Measurements from ENCODE around the gene NEUROD4.

Gene NEUROD4

DNA sequence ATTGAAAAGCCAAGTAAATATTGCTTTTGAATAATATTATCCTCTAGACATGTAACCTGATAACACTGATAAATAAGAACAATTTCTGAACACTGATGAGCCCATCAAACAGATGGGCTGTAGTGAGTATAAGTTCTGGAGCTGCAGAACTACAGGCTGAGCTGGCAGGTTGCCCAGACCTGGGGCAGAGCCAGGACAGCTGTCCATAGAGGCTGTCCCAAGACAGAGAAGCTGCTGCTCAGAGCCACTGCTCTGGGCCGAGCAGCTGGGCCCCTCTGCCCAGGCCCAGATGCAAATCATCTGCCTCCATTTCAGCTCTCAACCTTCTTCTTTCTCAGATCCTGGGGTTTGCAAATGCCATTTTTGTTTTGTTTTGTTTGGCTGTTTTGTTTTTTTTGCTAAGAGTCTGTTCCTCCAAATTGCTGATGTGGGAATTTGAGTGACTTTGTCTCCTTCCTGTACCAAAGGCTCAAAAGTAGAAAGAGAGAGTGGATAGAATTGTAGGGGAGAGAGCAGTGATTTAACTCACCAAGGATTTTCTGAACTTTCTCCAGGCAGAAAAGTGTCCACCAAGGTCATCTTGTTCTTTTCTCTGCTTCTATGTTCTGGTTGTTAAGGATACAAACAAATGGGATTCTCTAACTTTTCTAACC is 31.2 kb upstream of the NEUROD4 start:
- Mint-ChIP-seq H3K4me1 (ENCODE audit: low read depth) (peaks cover 28% of the 10 kb centered on the region), H3K9me3 (no peaks in the 10 kb centered on the region), H3K36me3 (ENCODE audit: low read depth) (no peaks in the 10 kb centered on the region), H3K27me3 (peaks cover 3% of the 10 kb centered on the region), H3K27ac (no peak overlapping the region), H3K4me3 (no peak overlapping the region)
- intact Hi-C loops (cut with micrococcal nuclease) = no loop called here

DNA sequence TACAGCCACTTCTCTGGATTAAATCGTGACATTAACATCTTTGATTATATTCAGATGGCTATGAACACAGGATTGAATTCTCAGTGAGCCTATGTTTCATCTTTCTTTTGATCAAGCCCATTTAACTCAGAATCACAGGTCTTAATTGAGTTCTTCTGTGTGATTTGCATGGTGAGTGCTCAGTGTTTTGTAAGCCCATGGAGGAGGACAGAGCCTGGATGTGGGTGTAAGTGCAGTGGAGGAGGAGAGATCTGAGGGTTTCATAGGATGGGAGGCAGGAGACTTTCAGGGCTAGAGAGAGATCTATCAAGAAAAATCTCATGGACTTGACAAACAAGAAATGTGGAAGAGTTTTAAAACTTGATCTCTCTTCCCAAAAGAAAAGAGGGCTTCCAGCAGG is 29.9 kb upstream of the NEUROD4 start:
- intact Hi-C loops (cut with micrococcal nuclease) = no loop called here
- Mint-ChIP-seq H3K9me3 (no peaks in the 10 kb centered on the region), H3K27me3 (peaks cover 4% of the 10 kb centered on the region), H3K4me3 (no peak overlapping the region), H3K27ac (no peak overlapping the region), H3K4me1 (ENCODE audit: low read depth) (peaks cover 15% of the 10 kb centered on the region), H3K36me3 (ENCODE audit: low read depth) (no peaks in the 10 kb centered on the region)

- intact Hi-C loops (cut with micrococcal nuclease) = no loop called here
- no peaks in the 10 kb centered on the region for H3K36me3 Mint-ChIP-seq (ENCODE audit: low read depth)
- H3K9me3 Mint-ChIP-seq = no peaks in the 10 kb centered on the region
- H3K4me3 Mint-ChIP-seq = no peak overlapping the region
- no peak overlapping the region for H3K27ac Mint-ChIP-seq
- peaks cover 9% of the 10 kb centered on the region for H3K27me3 Mint-ChIP-seq
- peaks cover 12% of the 10 kb centered on the region for H3K4me1 Mint-ChIP-seq (ENCODE audit: low read depth)
Observed at GRCh38 chr12:54991161-54991990, 28.4 kb upstream of the NEUROD4 start.

GRCh38 chr12:54991991-54992375 is 27.8 kb upstream of the NEUROD4 start:
- intact Hi-C loops (cut with micrococcal nuclease) = loop anchor here (2.0 kb wide), 1 partner anchor 151 kb away; no protein-coding TSS in a partner anchor
- Mint-ChIP-seq H3K27me3 (peaks cover 13% of the 10 kb centered on the region), H3K4me1 (ENCODE audit: low read depth) (peaks cover 12% of the 10 kb centered on the region), H3K27ac (no peak overlapping the region), H3K9me3 (no peaks in the 10 kb centered on the region), H3K4me3 (no peak overlapping the region), H3K36me3 (ENCODE audit: low read depth) (no peaks in the 10 kb centered on the region)

DNA sequence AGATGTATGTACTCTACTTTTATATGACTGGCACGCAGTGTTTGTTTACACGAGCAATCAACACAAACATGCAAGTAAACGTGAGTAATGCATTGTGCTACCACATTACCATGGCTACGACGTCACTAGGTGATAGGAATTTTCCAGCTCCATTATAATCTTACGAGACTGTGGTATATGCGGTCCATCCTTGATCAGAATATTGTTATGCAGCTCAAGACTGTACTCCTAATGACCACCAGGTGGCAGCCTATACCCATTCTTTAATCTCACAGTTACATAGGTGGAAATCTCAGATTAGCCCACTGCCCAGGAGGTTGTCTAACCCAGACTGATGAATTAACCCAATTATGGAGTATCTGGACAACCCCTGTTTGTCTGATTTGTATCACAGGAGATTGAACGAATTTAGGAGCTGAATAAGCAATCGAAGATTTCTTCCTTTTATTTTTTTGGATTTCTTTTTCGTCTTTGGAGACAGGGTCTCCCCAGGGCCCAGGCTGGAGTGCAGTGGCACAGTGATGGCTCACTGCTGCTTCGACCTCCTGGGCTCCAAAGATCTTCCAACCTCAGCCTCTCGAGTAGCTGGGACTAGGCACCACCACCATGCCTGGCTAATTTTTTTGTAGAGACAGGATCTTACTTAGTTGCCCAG is 26.5 kb upstream of the NEUROD4 start:
- intact Hi-C loops (cut with micrococcal nuclease) = loop anchor here (1.0 to 2.0 kb wide), 2 partner anchors 79 to 149 kb away; no protein-coding TSS in a partner anchor
- Mint-ChIP-seq H3K4me3 (no peak overlapping the region), H3K36me3 (ENCODE audit: low read depth) (no peaks in the 10 kb centered on the region), H3K9me3 (no peaks in the 10 kb centered on the region), H3K27me3 (peaks cover 17% of the 10 kb centered on the region), H3K4me1 (ENCODE audit: low read depth) (peaks cover 12% of the 10 kb centered on the region), H3K27ac (no peak overlapping the region)

DNA sequence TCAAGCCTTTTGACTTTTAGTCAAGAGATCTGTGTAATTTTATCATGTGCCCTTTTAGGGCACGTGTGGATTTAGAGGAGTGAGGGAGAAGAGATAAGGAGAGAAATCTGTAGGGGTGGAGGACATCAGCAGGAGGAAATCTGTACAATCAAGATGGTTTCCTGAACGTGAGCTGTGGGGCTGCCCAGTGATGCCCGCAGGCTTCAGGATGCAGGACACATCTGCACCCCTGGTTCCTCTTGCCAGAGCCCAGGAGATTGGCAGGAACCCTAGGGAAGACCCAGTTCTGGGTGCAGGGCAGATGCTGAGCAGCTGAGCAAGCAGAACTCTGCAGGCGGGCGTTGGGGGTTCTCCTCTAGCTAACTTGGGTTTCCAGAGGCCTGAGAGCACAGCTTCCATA is 23.6 kb upstream of the NEUROD4 start:
- Mint-ChIP-seq H3K36me3 (ENCODE audit: low read depth) (no peaks in the 10 kb centered on the region), H3K27ac (no peak overlapping the region), H3K9me3 (no peaks in the 10 kb centered on the region), H3K4me1 (ENCODE audit: low read depth) (peaks cover 9% of the 10 kb centered on the region), H3K4me3 (no peak overlapping the region), H3K27me3 (peaks cover 16% of the 10 kb centered on the region)
- intact Hi-C loops (cut with micrococcal nuclease) = no loop called here

- Mint-ChIP-seq H3K4me3 (no peak overlapping the region), H3K36me3 (ENCODE audit: low read depth) (no peaks in the 10 kb centered on the region), H3K27me3 (peaks cover 16% of the 10 kb centered on the region), H3K9me3 (no peaks in the 10 kb centered on the region), H3K27ac (no peak overlapping the region), H3K4me1 (ENCODE audit: low read depth) (peaks cover 10% of the 10 kb centered on the region)
- intact Hi-C loops (cut with micrococcal nuclease) = no loop called here
Observed at GRCh38 chr12:54997929-54998522, 21.7 kb upstream of the NEUROD4 start.

- Mint-ChIP-seq H3K4me3 (no peak overlapping the region), H3K27ac (no peak overlapping the region), H3K27me3 (peaks cover 22% of the 10 kb centered on the region), H3K9me3 (no peaks in the 10 kb centered on the region), H3K4me1 (ENCODE audit: low read depth) (peaks cover 10% of the 10 kb centered on the region), H3K36me3 (ENCODE audit: low read depth) (no peaks in the 10 kb centered on the region)
- intact Hi-C loops (cut with micrococcal nuclease) = no loop called here
Observed at GRCh38 chr12:54998958-54999510, 20.7 kb upstream of the NEUROD4 start.

DNA sequence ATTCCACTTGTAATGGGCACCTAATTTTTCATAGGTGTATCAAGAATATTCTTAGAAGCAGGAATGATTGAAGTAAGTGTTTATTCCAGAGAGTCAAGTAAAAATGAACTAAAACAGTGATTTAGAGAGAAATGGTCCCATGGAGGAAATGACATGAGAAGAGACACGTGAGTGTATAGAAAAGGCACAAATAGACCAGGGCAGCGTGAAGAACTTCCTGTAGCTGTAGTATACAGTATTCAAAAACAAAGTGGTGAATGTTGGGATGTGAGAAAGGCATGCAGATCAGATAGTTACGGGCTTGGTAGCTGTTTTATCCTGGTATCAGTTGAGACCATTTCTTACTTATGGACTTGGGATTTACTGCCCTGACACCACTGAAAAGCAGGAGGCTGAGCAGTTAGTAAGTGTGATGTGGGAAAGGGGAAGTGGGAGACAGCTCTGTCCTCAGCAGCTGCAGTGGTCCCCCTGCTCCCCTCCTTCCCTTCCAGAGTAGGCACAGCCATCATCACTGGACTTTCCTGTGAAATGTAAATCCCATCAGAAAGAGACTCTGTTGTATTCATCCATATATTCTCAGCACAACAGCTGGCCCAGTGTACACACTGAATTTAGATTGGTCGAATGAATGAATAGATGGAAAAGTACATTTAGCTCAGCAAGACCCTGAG is 18.4 kb upstream of the NEUROD4 start:
- Mint-ChIP-seq H3K9me3 (no peaks in the 10 kb centered on the region), H3K27ac (no peak overlapping the region), H3K36me3 (ENCODE audit: low read depth) (no peaks in the 10 kb centered on the region), H3K4me1 (ENCODE audit: low read depth) (peaks cover 10% of the 10 kb centered on the region), H3K27me3 (peaks cover 27% of the 10 kb centered on the region), H3K4me3 (no peak overlapping the region)
- intact Hi-C loops (cut with micrococcal nuclease) = no loop called here

DNA sequence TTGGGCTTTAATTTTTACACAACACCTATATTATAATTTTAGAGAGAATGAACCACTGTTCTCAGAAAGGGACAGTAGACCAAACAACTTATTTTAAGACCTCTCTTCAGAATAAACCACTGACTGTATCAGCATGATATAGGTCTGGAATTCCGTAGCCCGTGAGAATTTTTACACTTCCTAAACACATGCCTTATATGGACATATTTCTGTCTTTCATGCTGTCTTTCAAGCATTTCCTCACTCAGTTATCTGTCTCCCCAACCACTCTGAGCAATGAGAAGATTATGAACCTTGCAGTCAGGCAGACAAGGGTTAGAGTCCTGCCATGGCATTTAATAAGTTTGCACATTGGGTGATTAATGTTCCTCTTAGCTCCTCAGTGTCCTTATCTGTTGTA is 17.4 kb upstream of the NEUROD4 start:
- no peaks in the 10 kb centered on the region for H3K36me3 Mint-ChIP-seq (ENCODE audit: low read depth)

DNA sequence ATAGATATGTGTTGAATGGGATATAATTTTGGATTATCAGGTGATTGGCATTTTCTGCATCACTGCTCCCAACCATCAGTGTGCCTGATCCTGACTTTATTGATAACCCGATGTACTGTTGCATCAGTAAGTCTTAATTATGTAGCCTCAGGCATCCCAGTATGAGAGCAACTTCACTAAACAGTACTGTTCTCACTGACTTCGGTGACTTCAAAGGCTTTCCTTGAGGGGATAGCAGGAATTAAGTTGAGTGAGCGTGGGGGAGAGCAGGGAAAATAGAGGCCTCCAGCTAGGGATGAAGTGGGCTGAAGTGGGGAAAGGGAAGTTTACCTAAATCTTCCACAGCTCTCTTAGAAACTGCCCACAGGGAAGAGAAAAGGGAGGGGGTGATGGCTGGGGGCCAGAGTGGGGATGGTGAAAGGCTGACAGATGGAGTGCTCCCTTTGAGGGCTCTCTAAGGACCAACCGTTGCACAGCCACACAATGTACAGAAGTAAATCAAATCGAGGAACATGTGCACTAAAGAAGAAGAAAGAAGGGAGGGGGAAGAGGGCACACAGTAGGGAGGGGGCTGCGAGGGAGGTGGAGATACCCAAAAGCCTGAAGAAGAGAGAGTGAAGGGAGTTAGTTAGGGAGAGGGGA is 10.7 kb upstream of the NEUROD4 start:
- Mint-ChIP-seq H3K36me3 (ENCODE audit: low read depth) (no peaks in the 10 kb centered on the region), H3K27ac (no peak overlapping the region), H3K4me3 (no peak overlapping the region), H3K4me1 (ENCODE audit: low read depth) (peaks cover 6% of the 10 kb centered on the region), H3K9me3 (peaks cover 18% of the 10 kb centered on the region), H3K27me3 (peaks cover 37% of the 10 kb centered on the region)
- intact Hi-C loops (cut with micrococcal nuclease) = no loop called here

More for the DNA sequence above, 17.4 kb upstream of the NEUROD4 start:
- intact Hi-C loops (cut with micrococcal nuclease) = no loop called here
- Mint-ChIP-seq H3K4me3 (no peak overlapping the region), H3K27ac (no peak overlapping the region), H3K27me3 (peaks cover 23% of the 10 kb centered on the region), H3K9me3 (no peaks in the 10 kb centered on the region), H3K4me1 (ENCODE audit: low read depth) (peaks cover 10% of the 10 kb centered on the region)

DNA sequence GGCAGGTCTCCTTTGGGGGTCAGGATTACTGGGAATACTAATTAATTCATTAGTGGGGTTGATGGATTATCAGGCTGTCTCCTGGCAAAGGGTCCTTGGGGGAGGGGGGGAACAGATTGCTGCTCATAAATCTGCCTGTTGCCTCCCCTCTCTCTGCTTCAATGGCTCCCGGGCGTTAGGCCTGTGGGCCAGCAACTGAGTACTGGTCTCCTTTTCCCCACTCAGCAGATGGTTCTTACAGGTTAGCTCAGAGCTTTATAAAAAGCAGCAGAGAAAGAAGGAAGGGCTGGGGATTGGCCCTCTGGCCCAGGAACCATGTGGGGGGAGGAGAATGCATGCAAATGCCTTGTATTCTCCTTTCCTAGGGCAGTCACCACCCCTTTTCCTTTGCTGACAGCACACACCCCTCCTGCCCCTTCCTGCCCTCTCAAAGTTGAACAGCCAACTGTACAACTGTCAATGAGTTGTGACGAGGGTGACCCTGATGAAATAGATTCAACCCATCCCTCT is 2.3 kb upstream of the NEUROD4 start:
- intact Hi-C loops (cut with micrococcal nuclease) = no loop called here

DNA sequence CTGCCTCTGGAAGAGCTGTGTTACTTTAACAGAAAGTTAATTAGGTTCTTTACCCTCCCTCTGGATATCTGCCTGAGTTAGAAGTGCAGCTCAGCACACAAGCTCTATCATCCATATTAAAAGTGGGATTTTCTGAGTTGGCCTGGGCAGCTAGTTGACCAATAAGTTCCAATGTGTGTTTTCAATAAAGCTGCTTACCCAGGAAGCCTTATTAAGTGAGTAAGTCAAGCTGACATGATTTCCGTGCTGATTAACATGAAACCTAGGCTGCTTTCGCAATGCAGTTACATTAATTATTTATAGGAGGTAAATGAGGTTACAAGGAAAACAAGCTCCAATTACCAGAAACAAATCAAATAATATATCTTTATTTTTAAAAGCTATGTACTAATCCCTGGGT is 4.8 kb downstream of the NEUROD4 start:
- Mint-ChIP-seq H3K4me1 (ENCODE audit: low read depth) (peaks cover 10% of the 10 kb centered on the region), H3K27me3 (peaks cover 43% of the 10 kb centered on the region), H3K27ac (no peak overlapping the region), H3K4me3 (no peak overlapping the region), H3K36me3 (ENCODE audit: low read depth) (no peaks in the 10 kb centered on the region), H3K9me3 (no peaks in the 10 kb centered on the region)
- intact Hi-C loops (cut with micrococcal nuclease) = no loop called here

More for the DNA sequence above, 2.3 kb upstream of the NEUROD4 start:
- peaks cover 14% of the 10 kb centered on the region for H3K4me1 Mint-ChIP-seq (ENCODE audit: low read depth)
- no peaks in the 10 kb centered on the region for H3K36me3 Mint-ChIP-seq (ENCODE audit: low read depth)
- H3K27me3 Mint-ChIP-seq = peaks cover 45% of the 10 kb centered on the region
- H3K27ac Mint-ChIP-seq = no peak overlapping the region
- peaks cover 16% of the 10 kb centered on the region for H3K9me3 Mint-ChIP-seq
- H3K4me3 Mint-ChIP-seq = no peak overlapping the region
